T-cell (primary cell): Measurements from ENCODE around the gene MUC21. TPM values are rescaled to one million over a fixed set of nuclear protein-coding genes. Genes with fewer than 3 reads are reported as not detected.

Experiments used
- ATAC-seq, 4 experiments: fragments of 200-7000 bp in 3 of 4; fragments of 150-1000 bp in 1 of 4; cut with Tn5 transposase; replicated peaks in 1 of 4; 1 replicate in 3 of 4; 2 replicates in 1 of 4; pipeline ENCODE4 v1.10.0; 2021; ENCODE audit warnings: moderate library complexity in 3 of 4, mild to moderate bottlenecking in 2 of 4, moderate number of reproducible peaks in 1 of 4
- CTCF ChIA-PET, 2 donors: fragments of 300-600 bp; sonication (Branson Sonifier 250); formaldehyde crosslinking; loops; one replicate each; lab custom pipeline; 2022; ENCODE audit warnings: antibody characterized with exemption in 2 of 2; lab: Charles Lee
- POLR2A ChIA-PET, 2 donors: fragments of 300-600 bp; sonication (Branson Sonifier 250); formaldehyde crosslinking; loops; one replicate each; lab custom pipeline; 2022; ENCODE audit warnings: antibody characterized with exemption in 2 of 2; lab: Charles Lee
- DNase-seq, 35 experiments: peaks; one replicate each; pipeline versions ENCODE4 v3.0.0 to v3.0.0-alpha.2; 2013 to 2023
- H3K27ac ChIP-seq: one replicate; pipeline ENCODE4 v1.5.1; 2013; ENCODE audit warnings: low read length
- H3K27me3 ChIP-seq, 2 experiments: replicated peaks in 1 of 2; 1 replicate in 1 of 2; 2 replicates in 1 of 2; pipeline versions ENCODE4 v1.6.1 to v1.7.0; 2013; ENCODE audit warnings: low read length in 1 of 2, mixed read lengths in 1 of 2; ENCODE audit not compliant: control insufficient read depth in 2 of 2, insufficient read depth in 2 of 2; ENCODE audit errors: extremely low read depth in 1 of 2
- H3K36me3 ChIP-seq, 2 donors: 1 replicate in 1 of 2; 2 replicates in 1 of 2; pipeline versions ENCODE4 v1.6.1 to v1.7.0; 2013; ENCODE audit warnings: low read length in 1 of 2; ENCODE audit not compliant: control insufficient read depth in 2 of 2, insufficient read depth in 1 of 2; ENCODE audit errors: extremely low read depth in 1 of 2
- H3K4me1 ChIP-seq, 2 experiments: 1 replicate in 1 of 2; 2 replicates in 1 of 2; pipeline versions ENCODE4 v1.6.1 to v1.7.0; 2013; ENCODE audit warnings: low read length in 2 of 2, mixed read lengths in 1 of 2; ENCODE audit not compliant: insufficient read depth in 2 of 2, control insufficient read depth in 1 of 2; ENCODE audit errors: extremely low read depth in 1 of 2
- H3K4me3 ChIP-seq, 2 donors: 1 replicate in 1 of 2; 2 replicates in 1 of 2; pipeline versions ENCODE4 v1.5.1 to v1.7.0; 2013; ENCODE audit warnings: mild to moderate bottlenecking in 2 of 2, low read length in 1 of 2, moderate library complexity in 1 of 2; ENCODE audit not compliant: control insufficient read depth in 1 of 2; ENCODE audit errors: extremely low read depth in 1 of 2
- H3K9me3 ChIP-seq: 2 replicates; pipeline ENCODE4 v1.7.0; 2013
- H3K27ac Mint-ChIP-seq, 2 donors: one replicate each; pipeline ENCODE4 v1.8.0; 2020 to 2021; ENCODE audit warnings: mild to moderate bottlenecking in 2 of 2, mixed read lengths in 2 of 2
- H3K27me3 Mint-ChIP-seq, 2 donors: one replicate each; pipeline ENCODE4 v1.8.0; 2021 to 2022; ENCODE audit warnings: mixed read lengths in 2 of 2
- H3K36me3 Mint-ChIP-seq: one replicate; pipeline ENCODE4 v1.8.0; 2021; ENCODE audit warnings: mixed read lengths
- H3K4me1 Mint-ChIP-seq, 3 donors: one replicate each; pipeline ENCODE4 v1.8.0; 2020 to 2022; ENCODE audit warnings: mixed read lengths in 3 of 3, mild to moderate bottlenecking in 1 of 3
- H3K4me3 Mint-ChIP-seq, 3 donors: one replicate each; pipeline ENCODE4 v1.8.0; 2020 to 2022; ENCODE audit warnings: mild to moderate bottlenecking in 3 of 3, mixed read lengths in 3 of 3, moderate library complexity in 3 of 3
- H3K9me3 Mint-ChIP-seq, 3 donors: one replicate each; pipeline ENCODE4 v1.8.0; 2020 to 2022; ENCODE audit warnings: mixed read lengths in 3 of 3
- WGBS: methylation state at CpG from one replicate; pipeline ENCODE4 v1.1.5; 2013; ENCODE audit warnings: missing lambda C conversion rate; ENCODE audit not compliant: insufficient coverage; 5-methylcytosine and 5-hydroxymethylcytosine counted together
- total RNA-seq, 35 experiments: library from RNA in 6 of 35; stranded (reverse) in 6 of 35; fragments of 120-200 nt in 1 of 35; gene quantifications; one replicate each; pipeline versions ENCODE4 v1.2.1 to v1.2.4 and lab custom pipeline; 2013 to 2026

The MUC21 gene
- total RNA-seq, 5 donors from 2014 or later (not counting 1 experiment from before 2014, with no cell fraction given), result not detected

- no peaks in the 10 kb centered on the region for H3K36me3 ChIP-seq
- peaks cover 2 to 17% of the 10 kb centered on the region in 2 experiments for H3K27me3 ChIP-seq
- no peak for DNase-seq
- no peak for ATAC-seq
- H3K27me3 Mint-ChIP-seq, result peaks cover 10 to 17% of the 10 kb centered on the region in 2 donors
- H3K9me3 ChIP-seq, result no peaks in the 10 kb centered on the region
- no peaks in the 10 kb centered on the region for H3K4me1 Mint-ChIP-seq
- CTCF ChIA-PET, result no interaction called here
- POLR2A ChIA-PET, result no interaction called here
- H3K4me1 ChIP-seq, result no peaks in the 10 kb centered on the region
- 91% methylated on average over 2 of the region's 4 CpGs for WGBS
- H3K27ac Mint-ChIP-seq, result no peak overlapping the region
- no peaks in the 10 kb centered on the region for H3K36me3 Mint-ChIP-seq
- no peak overlapping the region for H3K27ac ChIP-seq
- no peaks in the 10 kb centered on the region for H3K9me3 Mint-ChIP-seq
- no peak overlapping the region for H3K4me3 ChIP-seq
- no peak overlapping the region for H3K4me3 Mint-ChIP-seq
These were observed 10.7 kb upstream of the MUC21 start for GRCh38 chr6:30972816-30973215.

DNA sequence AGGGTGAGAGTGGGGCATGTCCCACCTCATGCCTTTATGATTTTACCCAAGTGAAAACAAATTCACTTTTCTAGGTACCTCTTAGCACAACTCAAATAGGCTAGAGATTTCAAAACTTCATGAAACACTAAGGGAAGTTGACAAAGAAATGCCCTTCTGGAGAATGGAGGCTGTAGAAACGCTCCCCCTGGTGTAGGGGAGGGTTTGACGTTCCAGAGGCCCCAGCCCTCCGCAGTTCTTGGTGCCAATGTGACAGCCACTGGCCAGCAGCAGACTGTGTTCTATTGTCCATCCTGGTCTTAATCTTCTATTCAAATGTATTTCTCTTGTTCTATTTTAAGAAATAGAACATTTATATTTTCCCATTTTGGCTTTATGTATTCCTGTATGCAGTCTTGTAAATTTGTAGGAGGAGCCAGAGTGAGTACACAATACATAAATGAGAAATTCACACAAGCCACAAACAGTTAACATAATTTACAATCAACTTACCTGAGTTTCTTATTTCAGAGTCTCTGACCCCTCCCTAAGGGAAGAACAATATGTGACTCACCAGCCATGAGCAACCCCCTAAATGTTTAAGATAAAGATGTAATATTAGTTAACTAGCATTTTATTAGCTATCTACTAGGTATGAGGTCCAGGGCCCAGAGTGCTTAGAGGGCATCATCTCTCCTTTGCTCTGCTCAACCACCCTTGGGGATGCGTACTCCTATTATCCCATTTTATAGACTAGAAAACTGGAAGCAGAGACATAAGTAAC lies 8.8 kb upstream of the MUC21 start:
- H3K4me3 Mint-ChIP-seq, result no peak overlapping the region
- Histone ChIP-seq H3K36me3 (no peaks in the 10 kb centered on the region), H3K9me3 (no peaks in the 10 kb centered on the region), H3K27me3 (peaks cover 2 to 19% of the 10 kb centered on the region in 2 experiments), H3K27ac (no peak overlapping the region), H3K4me3 (no peak overlapping the region), H3K4me1 (no peaks in the 10 kb centered on the region)
- H3K27ac Mint-ChIP-seq, result no peak overlapping the region
- ChIA-PET CTCF (interaction anchor here (0.6 to 0.7 kb wide), 2 partner anchors 124 to 390 kb away, joined by 3 to 4 read pairs; no protein-coding TSS in a partner anchor), POLR2A (no interaction called here)
- H3K27me3 Mint-ChIP-seq, result peaks cover 18 to 21% of the 10 kb centered on the region in 2 donors
- no peaks in the 10 kb centered on the region for H3K4me1 Mint-ChIP-seq
- no peaks in the 10 kb centered on the region for H3K36me3 Mint-ChIP-seq
- DNase-seq, result no peak
- no CpG with 5 or more reads among the region's 4 CpGs for WGBS
- no peak for ATAC-seq
- no peaks in the 10 kb centered on the region for H3K9me3 Mint-ChIP-seq

- ATAC-seq (no peak), DNase-seq (no peak)
- Histone ChIP-seq H3K27ac (no peak overlapping the region), H3K4me3 (no peak overlapping the region), H3K36me3 (no peaks in the 10 kb centered on the region), H3K27me3 (peaks cover 5 to 30% of the 10 kb centered on the region in 2 experiments), H3K4me1 (no peaks in the 10 kb centered on the region), H3K9me3 (no peaks in the 10 kb centered on the region)
- ChIA-PET CTCF (no interaction called here), POLR2A (no interaction called here)
- Mint-ChIP-seq H3K27ac (no peak overlapping the region), H3K4me3 (no peak overlapping the region), H3K27me3 (peaks cover 33 to 35% of the 10 kb centered on the region in 2 donors), H3K9me3 (no peaks in the 10 kb centered on the region), H3K4me1 (peaks cover 0 to 8% (median 0%) of the 10 kb centered on the region in 3 donors), H3K36me3 (no peaks in the 10 kb centered on the region)
- WGBS, result no CpG with 5 or more reads among the region's 1 CpG
These were observed 4.4 kb upstream of the MUC21 start for GRCh38 chr6:30979141-30979540.

- Mint-ChIP-seq H3K9me3 (no peaks in the 10 kb centered on the region), H3K27me3 (peaks cover 35% of the 10 kb centered on the region in 2 donors), H3K27ac (no peak overlapping the region), H3K4me1 (peaks cover 0 to 8% (median 0%) of the 10 kb centered on the region in 3 donors), H3K4me3 (no peak overlapping the region), H3K36me3 (no peaks in the 10 kb centered on the region)
- peaks cover 5 to 30% of the 10 kb centered on the region in 2 experiments for H3K27me3 ChIP-seq
- WGBS, result no CpG with 5 or more reads among the region's 4 CpGs
- no peaks in the 10 kb centered on the region for H3K9me3 ChIP-seq
- POLR2A ChIA-PET, result no interaction called here
- DNase-seq (no peak), ATAC-seq (no peak)
- no peaks in the 10 kb centered on the region for H3K36me3 ChIP-seq
- CTCF ChIA-PET, result no interaction called here
- H3K4me1 ChIP-seq, result no peaks in the 10 kb centered on the region
- no peak overlapping the region for H3K4me3 ChIP-seq
- no peak overlapping the region for H3K27ac ChIP-seq
These were observed 3.8 kb upstream of the MUC21 start for GRCh38 chr6:30979690-30980089.

GRCh38 chr6:30981942-30982772 lies 1.4 kb upstream of the MUC21 start:
- ChIA-PET POLR2A (interaction anchor here (0.5 to 0.6 kb wide), 2 partner anchors 26 to 215 kb away, joined by 4 read pairs; no protein-coding TSS in a partner anchor), CTCF (interaction anchor here in 1 of 2 donors (0.6 kb wide), 1 partner anchor 281 kb away, joined by 4 read pairs; no protein-coding TSS in a partner anchor)
- no peaks in the 10 kb centered on the region for H3K9me3 Mint-ChIP-seq
- no peaks in the 10 kb centered on the region for H3K36me3 Mint-ChIP-seq
- H3K4me1 Mint-ChIP-seq, result peaks cover 0 to 8% (median 0%) of the 10 kb centered on the region in 3 donors
- H3K27ac Mint-ChIP-seq, result no peak overlapping the region
- no peak for ATAC-seq
- Histone ChIP-seq H3K27me3 (peaks cover 5 to 24% of the 10 kb centered on the region in 2 experiments), H3K4me3 (no peak overlapping the region), H3K9me3 (no peaks in the 10 kb centered on the region), H3K36me3 (no peaks in the 10 kb centered on the region), H3K4me1 (no peaks in the 10 kb centered on the region), H3K27ac (no peak overlapping the region)
- WGBS, result 47% methylated on average over 10 of the region's 13 CpGs
- H3K27me3 Mint-ChIP-seq, result peaks cover 39% of the 10 kb centered on the region in 2 donors
- no peak for DNase-seq
- H3K4me3 Mint-ChIP-seq, result no peak overlapping the region

- H3K36me3 ChIP-seq, result no peaks in the 10 kb centered on the region
- POLR2A ChIA-PET, result no interaction called here
- no peak for ATAC-seq
- H3K27ac ChIP-seq, result no peak overlapping the region
- peaks cover 0 to 3% of the 10 kb centered on the region in 2 experiments for H3K4me1 ChIP-seq
- 61% methylated on average over 5 of the region's 5 CpGs for WGBS
- Mint-ChIP-seq H3K36me3 (no peaks in the 10 kb centered on the region), H3K4me1 (peaks cover 5 to 15% (median 8%) of the 10 kb centered on the region in 3 donors), H3K27me3 (peaks cover 29% of the 10 kb centered on the region in 2 donors), H3K9me3 (no peaks in the 10 kb centered on the region), H3K4me3 (no peak overlapping the region), H3K27ac (no peak overlapping the region)
- CTCF ChIA-PET, result no interaction called here
- peaks cover 5 to 26% of the 10 kb centered on the region in 2 experiments for H3K27me3 ChIP-seq
- no peak overlapping the region for H3K4me3 ChIP-seq
- H3K9me3 ChIP-seq, result no peaks in the 10 kb centered on the region
- DNase-seq, result no peak
These were observed 2.0 kb downstream of the MUC21 start for GRCh38 chr6:30985490-30985889.
